A549 (cell line): ENCODE data around the gene IQGAP2.

Experiments
- CTCF ChIP-seq: fragments of >200 bp; sonication (Bioruptor Twin); formaldehyde crosslinking; IDR thresholded peaks from 3 replicates; pipeline ENCODE4 v1.5.1; 2016
- E2F6 ChIP-seq: IDR thresholded peaks from 2 replicates; pipeline ENCODE4 v1.6.1; 2012; ENCODE audit warnings: low read depth, borderline replicate concordance
- ELK1 ChIP-seq: fragments of 150-350 bp; IDR thresholded peaks from 2 replicates; pipeline ENCODE4 v1.6.1; 2014; ENCODE audit warnings: low read depth, mild to moderate bottlenecking, low read length
- NR3C1 ChIP-seq: fragments of >200 bp; sonication (Bioruptor Twin); formaldehyde crosslinking; IDR thresholded peaks from 3 replicates; pipeline ENCODE4 v1.6.1; 2017
- POLR2A ChIP-seq: IDR thresholded peaks from 2 replicates; pipeline ENCODE4 v1.6.1; 2012; ENCODE audit warnings: mild to moderate bottlenecking, low read length

- TF ChIP-seq POLR2A (no peak), CTCF (no peak), ELK1 (no peak), E2F6 (no peak), NR3C1 (no peak)
Observed at GRCh38 chr5:76561959-76562358, 158.9 kb downstream of the IQGAP2 start.
